Suprapubic skin (tissue), 4 donors: ENCODE results near the gene ADRA1B. TPM values are rescaled to one million over a fixed set of nuclear protein-coding genes. Genes with fewer than 3 reads are reported as not detected.

Source experiments
- DNase-seq, 2 donors: peaks; one replicate each; pipeline ENCODE4 v3.0.0-alpha.2; 2019; ENCODE audit warnings: low spot score in 2 of 2
- H3K27ac ChIP-seq: fragments of 200-600 bp; sonication (generic); one replicate; pipeline ENCODE4 v1.5.1; 2019
- H3K27me3 ChIP-seq: fragments of 200-600 bp; sonication (generic); one replicate; pipeline ENCODE4 v1.5.1; 2019
- H3K36me3 ChIP-seq: fragments of 200-600 bp; sonication (generic); one replicate; pipeline ENCODE4 v1.5.1; 2019
- H3K4me1 ChIP-seq: fragments of 200-600 bp; sonication (generic); one replicate; pipeline ENCODE4 v1.5.1; 2019
- H3K4me3 ChIP-seq: fragments of 200-600 bp; sonication (generic); one replicate; pipeline ENCODE4 v1.5.1; 2019; ENCODE audit warnings: mild to moderate bottlenecking
- H3K9me3 ChIP-seq: fragments of 200-600 bp; sonication (generic); one replicate; pipeline ENCODE4 v1.5.1; 2019
- EP300 ChIP-seq: sonication (generic); formaldehyde crosslinking; IDR thresholded peaks from one replicate; pipeline ENCODE4 v1.6.1; 2017; ENCODE audit warnings: antibody characterized with exemption
- POLR2A ChIP-seq, 2 donors: fragments of 450-650 bp; IDR thresholded peaks; one replicate each; pipeline ENCODE4 v1.6.1; 2017; ENCODE audit warnings: antibody characterized with exemption in 2 of 2, mild to moderate bottlenecking in 2 of 2, moderate library complexity in 2 of 2
- POLR2AphosphoS5 ChIP-seq, 3 donors: sonication (generic); formaldehyde crosslinking; IDR thresholded peaks; one replicate each; pipeline ENCODE4 v1.6.1; 2017; ENCODE audit warnings: antibody characterized with exemption in 3 of 3
- whole genome bisulfite sequencing: methylation state at CpG from one replicate; pipeline ENCODE4 v1.1.5; 2018; 5-methylcytosine and 5-hydroxymethylcytosine counted together
- total RNA-seq, 4 donors: library from RNA; depleted of rRNA; stranded (reverse); fragments of >200 nt; gene quantifications; one replicate each; pipeline ENCODE4 v1.1.0, GENCODE V29; 2016
- TF ChIP-seq, protein P1 (sequence below), 2 donors: fragments of 200-600 bp in 1 of 2; fragments of 450-650 bp in 1 of 2; sonication (generic) in 1 of 2; IDR thresholded peaks; one replicate each; pipeline ENCODE4 v1.5.1; 2016 to 2019; ENCODE audit warnings: antibody characterized with exemption in 2 of 2, mild to moderate bottlenecking in 1 of 2, moderate library complexity in 1 of 2

Gene ADRA1B
- total RNA-seq, 4 donors from 2014 or later: 0.36 to 0.64 (median 0.47) TPM; not detected in 1

DNA sequence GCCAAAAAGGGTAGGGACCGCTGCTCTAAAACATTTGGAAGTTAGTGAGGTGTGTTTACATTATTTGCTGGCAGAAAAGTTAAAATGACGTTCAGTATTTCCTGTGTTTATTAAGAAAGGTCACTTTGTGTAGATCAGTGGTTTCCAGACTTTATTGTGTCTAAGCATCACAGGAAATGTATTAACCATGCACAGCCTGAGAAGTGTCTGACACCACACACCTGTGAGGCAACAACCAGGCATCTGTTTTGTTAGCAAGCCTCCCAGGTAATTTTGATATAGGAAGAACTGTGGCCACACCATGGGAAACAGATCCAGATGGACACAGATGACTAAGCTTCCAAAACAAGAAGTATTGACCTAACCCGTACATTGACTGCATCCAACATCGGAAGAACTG lies 104.7 kb downstream of the ADRA1B start:
- Histone ChIP-seq H3K4me3 (no peak overlapping the region), H3K27ac (no peak overlapping the region), H3K9me3 (no peaks in the 10 kb centered on the region), H3K4me1 (peaks cover 15% of the 10 kb centered on the region), H3K36me3 (peaks cover 16% of the 10 kb centered on the region), H3K27me3 (no peaks in the 10 kb centered on the region)
- WGBS: 66% methylated on average over 4 of the region's 4 CpGs
- DNase-seq: no peak
- TF ChIP-seq, protein P1, sequence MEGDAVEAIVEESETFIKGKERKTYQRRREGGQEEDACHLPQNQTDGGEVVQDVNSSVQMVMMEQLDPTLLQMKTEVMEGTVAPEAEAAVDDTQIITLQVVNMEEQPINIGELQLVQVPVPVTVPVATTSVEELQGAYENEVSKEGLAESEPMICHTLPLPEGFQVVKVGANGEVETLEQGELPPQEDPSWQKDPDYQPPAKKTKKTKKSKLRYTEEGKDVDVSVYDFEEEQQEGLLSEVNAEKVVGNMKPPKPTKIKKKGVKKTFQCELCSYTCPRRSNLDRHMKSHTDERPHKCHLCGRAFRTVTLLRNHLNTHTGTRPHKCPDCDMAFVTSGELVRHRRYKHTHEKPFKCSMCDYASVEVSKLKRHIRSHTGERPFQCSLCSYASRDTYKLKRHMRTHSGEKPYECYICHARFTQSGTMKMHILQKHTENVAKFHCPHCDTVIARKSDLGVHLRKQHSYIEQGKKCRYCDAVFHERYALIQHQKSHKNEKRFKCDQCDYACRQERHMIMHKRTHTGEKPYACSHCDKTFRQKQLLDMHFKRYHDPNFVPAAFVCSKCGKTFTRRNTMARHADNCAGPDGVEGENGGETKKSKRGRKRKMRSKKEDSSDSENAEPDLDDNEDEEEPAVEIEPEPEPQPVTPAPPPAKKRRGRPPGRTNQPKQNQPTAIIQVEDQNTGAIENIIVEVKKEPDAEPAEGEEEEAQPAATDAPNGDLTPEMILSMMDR (IDR thresholded peaks at IDR 0.05): no peak
- TF ChIP-seq POLR2AphosphoS5 (IDR thresholded peaks at IDR 0.05): no peak
- TF ChIP-seq POLR2A (IDR thresholded peaks at IDR 0.05): no peak
- no peak for TF ChIP-seq EP300

DNA sequence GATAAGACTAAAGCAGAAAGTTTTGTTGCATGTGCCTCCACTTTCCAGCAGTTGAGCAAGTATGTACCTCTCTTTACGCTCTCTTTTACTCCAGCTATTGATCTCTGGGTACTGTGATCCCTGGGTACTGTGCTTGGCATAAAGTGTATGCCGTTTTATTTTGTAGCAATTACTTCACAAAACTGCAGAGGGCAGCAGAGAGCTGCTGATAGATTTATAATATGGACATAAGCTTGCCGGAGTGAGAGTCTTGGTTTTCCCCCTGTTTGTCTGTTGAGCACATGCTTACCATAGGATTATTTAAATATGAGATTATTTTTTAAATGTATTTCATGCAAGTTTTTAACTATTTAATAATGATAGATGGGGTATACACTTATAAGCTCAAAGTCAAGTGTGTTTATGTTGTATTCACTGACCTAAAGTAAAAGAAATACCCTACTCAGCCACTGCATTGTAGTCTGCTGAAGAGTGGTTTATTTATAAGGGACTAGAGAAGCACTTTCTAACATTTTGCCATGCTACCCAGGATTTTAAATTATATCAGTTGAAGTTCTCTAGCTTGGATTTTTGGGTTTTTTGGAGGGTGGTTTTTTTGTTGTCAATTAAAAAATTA lies 105.7 kb downstream of the ADRA1B start:
- WGBS: 10% methylated on average over 3 of the region's 3 CpGs
- no peak for DNase-seq
- Histone ChIP-seq H3K36me3 (peaks cover 14% of the 10 kb centered on the region), H3K27me3 (no peaks in the 10 kb centered on the region), H3K9me3 (no peaks in the 10 kb centered on the region), H3K27ac (no peak overlapping the region), H3K4me3 (no peak overlapping the region), H3K4me1 (peaks cover 15% of the 10 kb centered on the region)
- TF ChIP-seq EP300 (no peak), POLR2A (IDR thresholded peaks at IDR 0.05) (no peak), POLR2AphosphoS5 (IDR thresholded peaks at IDR 0.05) (no peak)
- TF ChIP-seq, protein P1 (IDR thresholded peaks at IDR 0.05): peak; percentile 68

Other genes starting within 250 kb of the ADRA1B start
- gene TTC1, start 92.7 kb downstream of the ADRA1B start, total RNA-seq: 10 to 100 TPM; 26.1 to 39.1 (median 30.5) TPM
- gene PWWP2A, start 203.0 kb downstream of the ADRA1B start, total RNA-seq: 10 to 100 TPM; 24.7 to 42.3 (median 31.4) TPM